H1 (cell line): Measurements from ENCODE around the gene FOXP2. TPM values are rescaled to one million over a fixed set of nuclear protein-coding genes. Genes with fewer than 3 reads are reported as not detected.

Source experiments
- CTCF ChIA-PET: fragments of 300-600 bp; sonication (Branson Sonifier 250); formaldehyde crosslinking; loops from one replicate; lab custom pipeline; 2021; ENCODE audit not compliant: partially characterized antibody; lab: Charles Lee
- POLR2A ChIA-PET: fragments of 300-600 bp; sonication (Branson Sonifier 250); formaldehyde crosslinking; loops from one replicate; lab custom pipeline; 2021; ENCODE audit warnings: inconsistent platforms; ENCODE audit not compliant: partially characterized antibody; lab: Charles Lee
- DNase-seq, 2 experiments: peaks; one replicate each; pipeline versions ENCODE4 v3.0.0 to v3.0.0-alpha.2; 2010 to 2022; ENCODE audit warnings: low spot score in 2 of 2, low read depth in 1 of 2, mixed read lengths in 1 of 2
- FAIRE-seq: peaks from 2 replicates; lab custom pipeline; 2011; peaks lifted over from hg19 to GRCh38; lab: Jason Lieb, UNC
- H2AFZ ChIP-seq: 2 replicates; pipeline ENCODE4 v1.8.1; 2012; ENCODE audit warnings: low read length, inconsistent platforms
- H2AK5ac ChIP-seq: 2 replicates; pipeline ENCODE4 v1.6.1; 2013; ENCODE audit warnings: low read depth, low read length
- H2BK120ac ChIP-seq: replicated peaks from 2 replicates; pipeline ENCODE3; 2013; ENCODE audit warnings: low read depth, low read length, inconsistent platforms
- H2BK12ac ChIP-seq: 2 replicates; pipeline ENCODE4 v1.6.1; 2013; ENCODE audit warnings: low read depth, low read length
- H2BK15ac ChIP-seq: 2 replicates; pipeline ENCODE4 v1.6.1; 2013; ENCODE audit warnings: low read length
- H2BK20ac ChIP-seq: 2 replicates; pipeline ENCODE4 v1.6.1; 2013; ENCODE audit warnings: low read length
- H2BK5ac ChIP-seq: 2 replicates; pipeline ENCODE4 v1.6.1; 2013; ENCODE audit warnings: low read depth, low read length
- H3K14ac ChIP-seq: 2 replicates; pipeline ENCODE4 v1.6.1; 2013; ENCODE audit warnings: inconsistent platforms; ENCODE audit not compliant: insufficient read length
- H3K18ac ChIP-seq: 2 replicates; pipeline ENCODE4 v1.6.1; 2013; ENCODE audit warnings: low read length; ENCODE audit errors: extremely low read depth
- H3K23ac ChIP-seq: 2 replicates; pipeline ENCODE4 v1.6.1; 2013; ENCODE audit warnings: inconsistent platforms; ENCODE audit not compliant: insufficient read length
- H3K23me2 ChIP-seq: 2 replicates; pipeline ENCODE4 v1.6.1; 2013; ENCODE audit warnings: low read depth, low read length
- H3K27ac ChIP-seq: 2 replicates; pipeline ENCODE4 v1.6.1; 2011; ENCODE audit warnings: low read depth, low read length, inconsistent platforms
- H3K27me3 ChIP-seq, 4 experiments: replicated peaks in 1 of 4; 1 replicate in 1 of 4; 2 replicates in 3 of 4; pipeline versions ENCODE4 v1.6.1 to v1.8.1; 2011 to 2013; ENCODE audit warnings: low read length in 3 of 4, mild to moderate bottlenecking in 3 of 4, inconsistent platforms in 2 of 4, mixed read lengths in 2 of 4, moderate library complexity in 1 of 4; ENCODE audit not compliant: control insufficient read depth in 3 of 4, insufficient read depth in 3 of 4; ENCODE audit errors: extremely low read depth in 1 of 4
- H3K36me3 ChIP-seq, 4 experiments: 2 replicates each; pipeline versions ENCODE4 v1.6.1 to v1.8.1; 2011 to 2013; ENCODE audit warnings: mild to moderate bottlenecking in 4 of 4, low read length in 3 of 4, moderate library complexity in 2 of 4, control low read depth in 1 of 4, inconsistent platforms in 1 of 4; ENCODE audit not compliant: insufficient read depth in 4 of 4, control insufficient read depth in 2 of 4
- H3K4ac ChIP-seq: replicated peaks from 2 replicates; pipeline ENCODE3; 2013; ENCODE audit warnings: low read length, low read depth, mixed read lengths, inconsistent platforms; ENCODE audit not compliant: insufficient read length
- H3K4me1 ChIP-seq, 4 experiments: replicated peaks in 1 of 4; 1 replicate in 1 of 4; 2 replicates in 3 of 4; pipeline versions ENCODE4 v1.6.1 to v1.8.1; 2011 to 2013; ENCODE audit warnings: low read length in 3 of 4, inconsistent platforms in 2 of 4, mixed read lengths in 1 of 4; ENCODE audit not compliant: insufficient read depth in 4 of 4, control insufficient read depth in 3 of 4
- H3K4me2 ChIP-seq, 2 experiments: 2 replicates each; pipeline versions ENCODE4 v1.6.1 to v1.8.1; 2011 to 2013; ENCODE audit warnings: low read depth in 2 of 2, low read length in 2 of 2, control low read depth in 1 of 2, inconsistent platforms in 1 of 2, mild to moderate bottlenecking in 1 of 2; ENCODE audit not compliant: insufficient read depth in 1 of 2
- H3K4me3 ChIP-seq, 4 experiments: fragments of 200-600, 300-600 bp in 1 of 4; sonication (generic), shearing (Covaris generic), sonication (Bioruptor Twin) in 1 of 4; 2 replicates each; pipeline versions ENCODE4 v1.5.1 to v1.8.1; 2011 to 2016; ENCODE audit warnings: low read length in 4 of 4, low read depth in 3 of 4, control low read depth in 2 of 4, inconsistent platforms in 2 of 4, mild to moderate bottlenecking in 2 of 4, mixed read lengths in 1 of 4, moderate library complexity in 1 of 4; ENCODE audit not compliant: insufficient read depth in 2 of 4; ENCODE audit errors: extremely low read depth in 1 of 4
- H3K56ac ChIP-seq: replicated peaks from 2 replicates; pipeline ENCODE3; 2013; ENCODE audit warnings: low read depth, mild to moderate bottlenecking, mixed read lengths, low read length, inconsistent platforms; ENCODE audit not compliant: insufficient read length
- H3K79me1 ChIP-seq: 2 replicates; pipeline ENCODE4 v1.6.1; 2013; ENCODE audit warnings: low read depth, low read length, control low read depth
- H3K79me2 ChIP-seq, 2 experiments: 2 replicates each; pipeline versions ENCODE4 v1.6.1 to v1.8.1; 2012 to 2013; ENCODE audit warnings: low read length in 2 of 2, mild to moderate bottlenecking in 2 of 2, inconsistent platforms in 1 of 2; ENCODE audit not compliant: insufficient read depth in 2 of 2, control insufficient read depth in 1 of 2
- H3K9ac ChIP-seq, 4 experiments: replicated peaks in 1 of 4; 1 replicate in 1 of 4; 2 replicates in 3 of 4; pipeline versions ENCODE4 v1.6.1 to v1.8.1; 2011 to 2013; ENCODE audit warnings: low read depth in 3 of 4, low read length in 3 of 4, control low read depth in 2 of 4, mild to moderate bottlenecking in 2 of 4, moderate library complexity in 2 of 4, inconsistent platforms in 1 of 4; ENCODE audit errors: extremely low read depth in 1 of 4
- H3K9me3 ChIP-seq, 2 experiments: 2 replicates each; pipeline versions ENCODE4 v1.6.1 to v1.8.1; 2012 to 2013; ENCODE audit warnings: mild to moderate bottlenecking in 2 of 2, moderate library complexity in 2 of 2, control low read depth in 1 of 2, inconsistent platforms in 1 of 2, low read depth in 1 of 2, low read length in 1 of 2, mixed read lengths in 1 of 2; ENCODE audit not compliant: insufficient read depth in 2 of 2
- H4K20me1 ChIP-seq, 2 experiments: replicated peaks in 1 of 2; 2 replicates each; pipeline versions ENCODE3 to v1.8.1; 2011 to 2013; ENCODE audit warnings: inconsistent platforms in 2 of 2, low read length in 2 of 2, mild to moderate bottlenecking in 1 of 2; ENCODE audit not compliant: insufficient read depth in 2 of 2, control insufficient read depth in 1 of 2
- H4K5ac ChIP-seq: 2 replicates; pipeline ENCODE4 v1.6.1; 2013; ENCODE audit warnings: low read length, low read depth, mixed read lengths, inconsistent platforms; ENCODE audit not compliant: insufficient read length
- H4K8ac ChIP-seq: 2 replicates; pipeline ENCODE4 v1.8.0; 2013; ENCODE audit warnings: mild to moderate bottlenecking, moderate library complexity, low read length, inconsistent platforms; ENCODE audit not compliant: insufficient read depth; ENCODE audit errors: extremely low read depth
- H4K91ac ChIP-seq: replicated peaks from 2 replicates; pipeline ENCODE3; 2013; ENCODE audit warnings: low read length, mixed read lengths, inconsistent platforms; ENCODE audit not compliant: insufficient read length
- BCL11A ChIP-seq, 2 experiments: IDR thresholded peaks; one replicate each; pipeline ENCODE4 v1.6.1; 2011; ENCODE audit warnings: low read depth in 2 of 2, low read length in 2 of 2, mild to moderate bottlenecking in 2 of 2
- BRCA1 ChIP-seq: IDR thresholded peaks from 2 replicates; pipeline ENCODE4 v1.6.1; 2012; ENCODE audit warnings: low read depth, low read length, improper control_type of control experiment
- CEBPB ChIP-seq: IDR thresholded peaks from 2 replicates; pipeline ENCODE4 v1.6.1; 2012; ENCODE audit warnings: low read depth, low read length
- CREB1 ChIP-seq: IDR thresholded peaks from 2 replicates; pipeline ENCODE4 v1.6.1; 2012; ENCODE audit warnings: inconsistent platforms
- CTBP2 ChIP-seq: IDR thresholded peaks from 2 replicates; pipeline ENCODE4 v1.7.0; 2011; ENCODE audit warnings: borderline replicate concordance, mild to moderate bottlenecking, moderate library complexity, mixed read lengths, low read length; ENCODE audit not compliant: insufficient read depth, insufficient read length
- EP300 ChIP-seq, 2 experiments: IDR thresholded peaks; 1 replicate in 1 of 2; 2 replicates in 1 of 2; pipeline ENCODE4 v1.6.1; 2011 to 2012; ENCODE audit warnings: low read depth in 2 of 2, low read length in 2 of 2, mild to moderate bottlenecking in 2 of 2, borderline replicate concordance in 1 of 2, inconsistent platforms in 1 of 2, moderate library complexity in 1 of 2
- KDM1A ChIP-seq: fragments of 200-600, 300-600 bp; sonication (generic); IDR thresholded peaks from 2 replicates; pipeline ENCODE4 v1.7.1; 2016; ENCODE audit warnings: mild to moderate bottlenecking, low read length, borderline replicate concordance
- POLR2A ChIP-seq, 2 experiments: IDR thresholded peaks; 1 replicate in 1 of 2; 2 replicates in 1 of 2; pipeline ENCODE4 v1.6.1; 2011; ENCODE audit warnings: low read depth in 2 of 2, low read length in 2 of 2, mild to moderate bottlenecking in 2 of 2; ENCODE audit errors: control extremely low read depth in 1 of 2
- RBBP5 ChIP-seq: IDR thresholded peaks from 2 replicates; pipeline ENCODE4 v1.7.1; 2012; ENCODE audit warnings: low read depth, mild to moderate bottlenecking, inconsistent platforms, low read length, moderate library complexity, borderline replicate concordance
- RNF2 ChIP-seq: fragments of 200-900, 300-1000 bp; sonication (generic); IDR thresholded peaks from 2 replicates; pipeline ENCODE4 v1.7.1; 2016; ENCODE audit warnings: borderline replicate concordance, low read depth, mild to moderate bottlenecking, antibody characterized with exemption, low read length; ENCODE audit not compliant: poor library complexity, severe bottlenecking; ENCODE audit errors: missing control alignments
- RXRA ChIP-seq: IDR thresholded peaks from 2 replicates; pipeline ENCODE4 v1.6.1; 2011; ENCODE audit warnings: low read depth, mild to moderate bottlenecking, low read length, moderate library complexity; ENCODE audit not compliant: insufficient read depth
- WGBS, 2 experiments: shearing (Covaris generic) in 1 of 2; methylation state at CpG; one replicate each; pipeline versions ENCODE4 v1.1.6 to v1.1.7; 2013 to 2015; ENCODE audit warnings: low lambda C conversion rate in 2 of 2, mixed read lengths in 2 of 2, inconsistent platforms in 1 of 2, low coverage in 1 of 2, missing lambda C conversion rate in 1 of 2; ENCODE audit not compliant: insufficient replicate concordance in 2 of 2, insufficient coverage in 1 of 2, insufficient read length in 1 of 2; ENCODE audit errors: extremely low coverage in 1 of 2, missing lambda C conversion rate in 1 of 2; 5-methylcytosine and 5-hydroxymethylcytosine counted together
- polyA plus RNA-seq, 7 experiments: library from polyadenylated mRNA; depleted of rRNA in 3 of 7; stranded (reverse) in 5 of 7; unstranded in 2 of 7; fragments of >200 nt in 5 of 7; fragments of 200-250 nt in 2 of 7; gene quantifications; 1 replicate in 5 of 7; 2 replicates in 1 of 7; 4 replicates in 1 of 7; pipeline versions ENCODE4 v1.2.1 to v1.2.3, GENCODE V29; 2011 to 2013; ENCODE audit warnings: missing spikeins in 2 of 7, mixed read lengths in 2 of 7
- total RNA-seq: library from RNA; stranded (reverse); fragmentation: NEBNext Ultra II Directional; extraction: Animal tissue kit (Norgen Biotek cat#: 25700); gene quantifications from 2 replicates; pipeline ENCODE4 v1.2.1, GENCODE V29; 2021

FOXP2 gene
- total and polyA plus RNA-seq, 2 of the 8 experiments (the other 6 are each of a cell fraction or from before 2014, with no cell fraction given) = 0.09 to 0.43 TPM

- Histone ChIP-seq H2AK5ac (no peak overlapping the region), H3K56ac (no peak overlapping the region), H3K9me3 (no peaks in the 10 kb centered on the region), H3K23me2 (no peaks in the 10 kb centered on the region), H3K36me3 (no peaks in the 10 kb centered on the region), H3K9ac (no peak overlapping the region), H2BK120ac (no peak overlapping the region), H4K20me1 (no peaks in the 10 kb centered on the region), H3K18ac (peak overlapping the region; percentile 41; the same call in 1 of the 2 replicates), H3K79me1 (no peaks in the 10 kb centered on the region), H3K4me2 (peak overlapping the region; percentile 19 to 48), H2BK12ac (no peak overlapping the region; the same call in none of the 2 replicates), H3K27ac (no peak overlapping the region; the same call in 1 of the 2 replicates), H3K27me3 (no peaks in the 10 kb centered on the region), H2BK15ac (no peak overlapping the region), H3K4ac (no peak overlapping the region), H3K14ac (no peak overlapping the region), H2AFZ (no peak overlapping the region), H2BK20ac (no peak overlapping the region), H3K4me1 (peaks cover 0 to 17% (median 8%) of the 10 kb centered on the region in 4 experiments; a peak in 4 of 7 replicates), H3K23ac (no peak overlapping the region), H4K5ac (no peak overlapping the region), H4K8ac (no peak overlapping the region), H2BK5ac (no peak overlapping the region; the same call in 1 of the 2 replicates), H3K79me2 (no peaks in the 10 kb centered on the region), H3K4me3 (peak overlapping the region in 1 of 4 experiments; percentile 29; a peak in 1 of 8 replicates), H4K91ac (no peak overlapping the region)
- TF ChIP-seq CEBPB (no peak), RXRA (no peak), BCL11A (IDR thresholded peaks at IDR 0.05; ENCODE audit: low read depth in 2 of 2, low read length in 2 of 2) (no peak), BRCA1 (no peak), RNF2 (no peak), CTBP2 (no peak), KDM1A (no peak), EP300 (IDR thresholded peaks at IDR 0.05; ENCODE audit: borderline replicate concordance in 1 of 2, low read depth in 2 of 2, low read length in 2 of 2) (no peak), POLR2A (IDR thresholded peaks at IDR 0.05; ENCODE audit: control extremely low read depth in 1 of 2, low read depth in 2 of 2, low read length in 2 of 2) (no peak), CREB1 (no peak), RBBP5 (no peak)
- DNase-seq (no peak), FAIRE-seq (no peak)
- 7% methylated on average over 2 of the region's 2 CpGs; no CpG with 5 or more reads in 1 of the 2 experiments for WGBS, 2 experiments
- POLR2A ChIA-PET = no interaction called here
- CTCF ChIA-PET = no interaction called here
These were observed 273.9 kb downstream of the FOXP2 start for GRCh38 chr7:114688443-114689055.
